HG03521 (cell line): ENCODE results near the gene DNAAF5.
"Not testable (repeated sequence)": the region's sequence is repeated elsewhere in the genome, so short reads cannot be mapped to it uniquely, and the experiment has no call there.

ENCODE experiments used
- ATAC-seq: cut with Tn5 transposase; IDR thresholded peaks from one replicate; pipeline ENCODE4 v1.9.1; 2021; ENCODE audit warnings: mild to moderate bottlenecking, moderate library complexity; ENCODE audit not compliant: unreplicated experiment

DNAAF5 gene

DNA sequence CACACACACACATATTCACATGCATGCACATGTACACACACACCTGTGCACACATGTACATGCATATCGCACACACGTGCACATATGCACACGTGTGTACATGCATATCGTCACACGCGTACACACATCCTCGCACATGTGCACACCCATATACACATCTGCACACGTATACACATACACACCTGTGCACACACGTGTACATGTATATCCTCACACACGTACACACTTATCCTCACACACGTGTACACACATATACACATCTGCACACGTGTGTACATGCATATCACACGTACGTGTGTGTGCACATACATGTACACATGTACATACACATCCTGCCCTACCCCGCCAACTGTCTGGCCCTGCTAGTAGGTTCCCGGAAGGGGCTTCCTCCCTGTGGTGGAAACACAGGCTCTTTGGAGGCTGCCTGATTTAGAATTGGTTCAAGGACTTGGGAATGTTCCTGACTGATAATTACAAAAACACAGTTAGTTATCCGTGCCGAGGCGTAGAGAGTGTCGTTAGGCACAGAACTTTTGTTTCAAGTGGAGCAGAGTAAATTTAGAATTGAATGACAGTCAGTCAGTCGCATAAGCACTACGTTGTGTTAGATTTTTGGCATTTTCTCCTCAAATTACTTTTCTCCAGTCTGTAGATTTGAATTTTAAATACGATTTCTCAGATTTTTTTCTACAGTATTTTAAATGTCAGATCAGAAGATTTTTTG lies 19.1 kb downstream of the DNAAF5 start:
- ATAC-seq: no peak

DNA sequence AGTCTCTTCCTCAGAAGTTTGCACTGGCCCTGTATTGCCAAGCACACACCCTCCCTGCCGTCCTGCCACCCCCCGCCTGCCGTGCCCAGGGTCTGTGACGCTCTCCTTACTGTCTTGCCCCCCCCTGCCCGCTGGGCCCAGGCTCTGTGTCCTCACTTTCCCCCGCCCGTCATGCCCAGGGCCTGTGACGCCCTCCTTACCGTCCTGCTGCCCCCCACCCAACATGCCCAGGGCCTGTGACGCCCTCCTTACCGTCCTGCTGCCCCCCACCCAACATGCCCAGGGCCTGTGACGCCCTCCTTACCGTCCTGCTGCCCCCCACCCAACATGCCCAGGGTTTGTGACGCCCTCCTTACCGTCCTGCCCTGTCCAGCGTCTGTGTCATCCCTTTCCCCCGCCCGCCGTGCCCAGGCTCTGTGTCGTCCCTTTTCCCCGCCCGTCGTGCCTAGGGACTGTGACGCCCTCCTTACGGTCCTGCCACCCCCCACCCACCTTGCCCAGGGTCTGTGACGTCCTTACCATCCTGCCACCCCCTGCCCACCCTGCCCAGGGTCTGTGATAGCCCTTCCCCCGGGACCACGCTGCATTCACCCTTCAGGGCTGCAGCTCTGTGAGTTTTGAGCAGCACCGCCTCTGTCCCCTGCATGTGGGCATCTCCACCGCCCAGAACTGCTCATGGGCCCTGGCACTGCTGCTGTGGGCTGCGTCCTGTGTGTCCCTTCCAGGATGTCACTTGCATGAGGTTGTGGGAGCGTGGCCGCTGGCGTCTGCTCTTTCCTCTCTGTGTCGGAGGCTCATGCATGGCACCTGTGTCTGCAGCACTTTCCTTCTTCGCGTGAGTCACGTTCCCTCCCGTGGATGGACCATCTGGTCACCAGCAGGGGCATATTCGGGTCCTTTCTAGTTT lies 19.9 kb downstream of the DNAAF5 start:
- ATAC-seq: no peak

GRCh38 chr7:747186-747585 lies 20.7 kb downstream of the DNAAF5 start:
- ATAC-seq: no peak

- ATAC-seq: no peak
Observed at GRCh38 chr7:748446-748845, 21.9 kb downstream of the DNAAF5 start.

DNA sequence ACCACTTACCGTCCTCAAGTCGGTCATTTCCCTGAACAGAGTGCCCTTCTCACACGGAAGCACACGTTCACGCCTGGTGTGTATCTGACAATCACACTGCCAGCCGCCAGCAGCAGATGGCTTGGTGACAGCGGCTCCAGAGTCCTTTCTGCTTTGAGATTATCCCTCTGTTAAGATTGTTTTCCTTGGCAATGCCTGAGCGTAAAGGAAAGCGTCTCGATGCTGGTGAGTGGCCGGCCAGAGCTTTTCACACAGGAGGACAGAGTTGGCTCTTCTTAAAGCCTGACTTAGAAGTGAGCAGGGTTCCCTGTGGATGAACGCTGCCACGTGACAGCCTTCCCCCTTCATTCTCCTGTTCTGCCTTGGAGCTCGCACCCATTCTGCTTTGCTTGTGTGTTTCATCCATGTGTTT lies 22.6 kb downstream of the DNAAF5 start:
- ATAC-seq: no peak

DNA sequence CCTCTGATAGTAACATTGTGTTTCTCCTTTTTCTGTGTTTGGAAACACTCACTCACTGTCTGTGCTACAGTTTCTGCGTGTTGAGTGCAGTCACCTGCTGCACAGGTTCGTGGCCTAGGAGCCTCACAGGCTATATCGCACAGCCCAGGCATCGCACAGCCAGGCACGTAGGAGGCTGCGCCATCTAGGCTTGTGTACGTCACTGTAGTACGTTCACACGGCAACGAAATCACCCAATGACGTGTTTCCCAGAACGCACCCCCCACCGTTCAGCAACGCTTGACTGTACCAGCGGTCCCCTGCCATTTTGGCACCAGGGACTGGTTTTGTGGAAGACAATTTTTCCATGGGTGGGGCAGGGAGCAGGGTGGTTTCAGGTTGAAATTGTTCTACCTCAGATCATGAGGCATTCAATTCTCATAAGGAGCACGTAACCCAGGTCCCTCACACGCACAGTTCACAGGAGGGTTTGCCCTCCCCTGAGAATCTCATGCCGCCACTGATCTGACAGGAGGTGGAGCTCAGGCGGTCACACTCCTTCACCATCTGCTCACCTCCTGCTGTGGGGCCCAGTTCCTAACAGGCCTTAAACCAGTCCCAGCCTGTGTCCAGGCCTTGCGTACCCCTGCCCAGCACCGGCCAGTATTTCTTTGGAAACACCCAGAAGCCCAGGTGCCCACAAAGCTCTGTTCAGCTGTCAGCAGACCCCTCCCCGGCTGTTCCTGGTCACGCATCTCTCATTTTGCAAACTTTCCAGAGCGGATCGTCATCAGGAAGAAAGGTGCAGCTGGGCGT lies 23.8 kb downstream of the DNAAF5 start:
- no peak for ATAC-seq

DNA sequence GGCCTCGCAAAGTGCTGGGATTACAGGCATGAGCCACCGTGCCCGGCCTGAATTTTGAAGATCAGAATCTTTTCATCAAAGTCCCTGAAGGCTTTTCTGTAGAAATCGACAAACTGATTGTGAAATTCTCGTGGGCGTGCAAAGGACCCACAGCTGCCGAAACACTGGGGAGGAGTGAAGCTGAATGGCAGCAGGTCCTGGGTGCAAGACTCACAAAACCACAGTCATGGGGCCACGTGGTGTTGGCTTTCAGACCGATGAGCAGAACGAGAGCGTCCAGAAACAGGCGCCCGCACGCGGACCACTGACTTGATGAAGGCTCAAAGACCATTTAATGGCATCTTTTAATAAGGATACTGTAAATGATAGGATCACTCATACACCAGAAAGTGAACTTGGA lies 25.3 kb downstream of the DNAAF5 start:
- no peak for ATAC-seq

DNA sequence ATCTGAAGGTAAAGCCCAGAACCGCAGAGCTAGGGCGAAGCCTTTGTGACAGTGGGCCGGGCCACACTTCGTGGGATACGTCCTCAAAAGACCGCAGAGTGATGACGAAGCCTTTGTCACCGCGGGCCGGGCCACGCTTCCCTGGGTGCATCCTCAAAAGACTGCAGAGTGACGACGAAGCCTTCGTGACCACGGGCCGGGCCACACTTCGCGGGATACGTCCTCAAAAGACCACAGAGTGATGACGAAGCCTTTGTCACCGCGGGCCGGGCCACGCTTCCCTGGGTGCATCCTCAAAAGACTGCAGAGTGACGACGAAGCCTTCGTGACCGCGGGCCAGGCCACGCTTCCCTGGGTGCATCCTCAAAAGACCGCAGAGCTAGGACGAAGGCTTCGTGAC lies 25.8 kb downstream of the DNAAF5 start:
- ATAC-seq: not testable (repeated sequence)

GRCh38 chr7:753190-753589 lies 26.7 kb downstream of the DNAAF5 start:
- no peak for ATAC-seq

- ATAC-seq: no peak
Observed at GRCh38 chr7:754531-755412, 28.3 kb downstream of the DNAAF5 start.

DNA sequence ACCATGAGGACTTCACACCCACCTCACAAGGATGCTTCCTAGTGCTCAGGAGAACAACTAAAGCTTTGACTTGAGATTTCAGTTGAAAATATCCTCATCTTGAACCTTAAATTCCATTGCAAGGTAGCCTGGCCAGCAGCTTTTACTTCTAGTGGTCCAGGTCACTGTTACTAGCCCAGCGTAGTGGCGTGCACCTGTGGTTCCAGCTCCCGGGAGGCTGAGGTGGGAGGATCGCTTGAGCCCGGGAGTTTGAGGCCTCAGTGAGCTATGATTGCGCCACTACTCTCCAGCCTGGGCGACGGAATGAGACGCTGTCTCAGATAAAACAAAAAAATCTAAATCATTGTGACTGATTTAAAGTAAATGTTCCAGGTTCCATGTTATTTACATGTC lies 28.9 kb downstream of the DNAAF5 start:
- no peak for ATAC-seq

DNA sequence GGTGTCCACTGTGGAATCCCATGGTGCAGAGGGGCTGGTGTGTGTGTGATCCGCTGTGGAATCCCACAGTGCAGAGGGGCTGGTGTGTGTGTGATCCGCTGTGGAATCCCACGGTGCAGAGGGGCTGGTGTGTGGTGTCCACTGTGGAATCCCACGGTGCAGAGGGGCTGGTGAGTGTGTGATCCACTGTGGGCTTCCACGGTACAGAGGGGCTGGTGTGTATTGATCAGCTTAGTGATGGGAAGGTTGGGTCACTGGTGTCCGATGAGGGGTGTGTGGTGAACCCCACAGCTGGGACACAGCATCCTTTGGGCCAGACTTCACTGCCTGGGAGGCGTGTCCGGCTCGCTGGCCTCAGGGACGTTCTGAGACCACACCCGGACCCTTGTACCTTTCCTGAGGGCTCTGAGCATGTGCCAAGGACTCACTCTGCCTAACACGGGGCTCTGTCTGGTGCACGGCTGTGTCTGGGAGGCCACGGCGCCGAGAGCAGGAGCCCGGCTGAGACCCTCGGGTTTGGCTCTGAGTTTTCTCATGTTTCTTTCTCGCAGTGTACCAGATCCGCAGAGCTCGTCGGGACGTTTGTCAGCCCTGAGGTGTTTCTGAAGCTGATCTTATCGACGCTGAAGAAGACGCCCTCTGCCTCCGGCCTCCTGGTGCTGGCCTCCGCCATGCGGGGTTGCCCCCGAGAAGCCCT lies 29.9 kb downstream of the DNAAF5 start:
- ATAC-seq: no peak

- no peak for ATAC-seq
Observed at GRCh38 chr7:756928-757560, 30.5 kb downstream of the DNAAF5 start.

DNA sequence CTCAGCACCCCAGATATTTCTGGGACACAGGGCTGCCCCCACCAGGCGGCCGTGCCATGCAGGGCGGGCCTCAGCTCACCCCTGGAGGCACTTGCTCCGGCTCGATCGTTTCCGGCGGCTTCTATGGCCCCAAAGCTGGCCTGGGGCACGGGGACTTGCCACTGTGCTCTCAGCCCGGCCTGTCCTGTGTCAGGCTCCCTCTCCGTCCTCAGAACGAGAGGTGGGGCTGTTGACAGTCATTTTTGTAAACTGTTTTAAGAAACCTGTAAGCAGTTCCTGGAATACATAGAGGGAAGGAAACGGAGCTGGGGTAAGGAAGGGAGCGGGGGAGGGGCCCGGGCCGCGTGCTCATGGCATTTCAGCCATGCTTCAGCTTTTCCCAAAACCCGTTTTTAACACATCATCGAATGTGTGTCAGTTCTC lies 31.3 kb downstream of the DNAAF5 start:
- ATAC-seq: no peak

- no peak for ATAC-seq
Observed at GRCh38 chr7:759569-759968, 33.1 kb downstream of the DNAAF5 start.

GRCh38 chr7:760006-760405 lies 33.5 kb downstream of the DNAAF5 start:
- no peak for ATAC-seq

- no peak for ATAC-seq
Observed at GRCh38 chr7:761101-761500, 34.6 kb downstream of the DNAAF5 start.

DNA sequence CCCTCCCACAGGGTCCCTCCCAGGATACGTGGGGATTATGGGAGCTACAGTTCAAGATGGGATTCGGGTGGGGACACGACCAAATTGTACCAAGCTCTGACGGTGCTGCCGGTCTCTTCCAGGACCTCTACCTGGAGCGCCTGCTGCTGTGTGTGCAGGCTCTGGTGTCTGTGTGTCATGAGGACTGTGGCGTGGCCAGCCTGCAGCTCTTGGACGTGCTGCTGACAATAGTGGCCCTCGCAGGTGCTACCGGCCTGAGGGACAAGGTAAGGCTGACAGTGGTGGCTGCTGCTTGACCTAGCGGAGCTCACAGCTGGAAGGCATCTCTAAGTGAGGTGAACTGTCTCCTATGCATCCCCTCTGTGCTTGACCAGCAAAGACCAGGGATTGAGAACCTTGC lies 35.1 kb downstream of the DNAAF5 start:
- no peak for ATAC-seq

DNA sequence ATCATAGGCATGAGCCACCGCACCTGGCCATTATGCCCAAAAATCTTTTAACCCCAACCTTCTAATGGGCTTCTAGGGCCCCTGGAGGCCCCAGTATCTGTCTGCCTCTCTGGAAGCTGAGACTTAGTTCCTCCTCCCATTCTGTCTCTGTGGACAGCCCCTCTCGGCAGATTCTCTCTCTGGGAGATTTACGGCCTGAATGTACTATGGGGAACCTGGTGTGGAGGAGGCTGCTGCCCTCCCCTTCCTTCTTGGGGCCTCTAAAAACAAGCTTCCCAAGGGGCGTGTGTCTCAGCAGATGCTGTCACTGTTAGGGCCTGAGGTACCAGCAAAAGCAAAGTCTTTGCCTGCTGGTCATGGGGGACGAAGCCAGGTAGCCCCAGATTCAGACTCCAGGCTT lies 36.4 kb downstream of the DNAAF5 start:
- no peak for ATAC-seq
